ENCODE results near the gene ZNF689. TPM values are rescaled to one million over a fixed set of nuclear protein-coding genes. Genes with fewer than 3 reads are reported as not detected.

ZNF689 gene
- total and polyA plus RNA-seq, 12 donors, result 2.9 to 12.9 (median 9.1) TPM

DNA sequence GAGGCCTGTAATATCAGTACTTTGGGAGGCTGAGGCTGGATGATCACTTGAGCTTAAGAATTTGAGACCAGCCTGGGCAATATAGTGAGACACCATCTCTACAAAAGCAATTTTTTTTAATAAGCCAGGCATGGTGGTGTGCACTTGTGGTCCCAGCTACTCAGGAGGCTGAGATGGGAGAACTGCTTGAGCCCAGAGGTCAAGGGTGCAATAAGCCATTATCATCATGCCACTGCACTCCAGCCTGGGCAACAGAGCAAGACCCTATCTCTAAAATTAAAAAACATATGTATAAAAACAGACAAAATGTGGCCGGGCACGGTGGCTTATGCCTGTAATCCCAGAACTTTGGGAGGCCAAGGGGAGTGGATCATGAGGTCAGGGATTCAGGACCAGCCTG lies 21.5 kb downstream of the ZNF689 start:
- WGBS, 4 donors, result 89 to 97% (median 95%) methylated on average over 2 of the region's 2 CpGs
- H3K4me3 ChIP-seq, result no peak overlapping the region
- no peak overlapping the region for H3K27ac ChIP-seq
- TF ChIP-seq POLR2A (IDR thresholded peaks at IDR 0.05), result no peak
- TF ChIP-seq CTCF (IDR thresholded peaks at IDR 0.05), result no peak
- H3K36me3 ChIP-seq (replicated peaks in 1 of 2), result no peaks in the 10 kb centered on the region
- no peaks in the 10 kb centered on the region for H3K27me3 ChIP-seq
- DNase-seq, result no peak
- intact Hi-C loops (cut with DNase I), result no loop called here
- H3K9me3 ChIP-seq (replicated peaks in 1 of 3), result no peaks in the 10 kb centered on the region
- H3K4me1 ChIP-seq (replicated peaks in 1 of 2), result peaks cover 10 to 13% of the 10 kb centered on the region in 2 donors

DNA sequence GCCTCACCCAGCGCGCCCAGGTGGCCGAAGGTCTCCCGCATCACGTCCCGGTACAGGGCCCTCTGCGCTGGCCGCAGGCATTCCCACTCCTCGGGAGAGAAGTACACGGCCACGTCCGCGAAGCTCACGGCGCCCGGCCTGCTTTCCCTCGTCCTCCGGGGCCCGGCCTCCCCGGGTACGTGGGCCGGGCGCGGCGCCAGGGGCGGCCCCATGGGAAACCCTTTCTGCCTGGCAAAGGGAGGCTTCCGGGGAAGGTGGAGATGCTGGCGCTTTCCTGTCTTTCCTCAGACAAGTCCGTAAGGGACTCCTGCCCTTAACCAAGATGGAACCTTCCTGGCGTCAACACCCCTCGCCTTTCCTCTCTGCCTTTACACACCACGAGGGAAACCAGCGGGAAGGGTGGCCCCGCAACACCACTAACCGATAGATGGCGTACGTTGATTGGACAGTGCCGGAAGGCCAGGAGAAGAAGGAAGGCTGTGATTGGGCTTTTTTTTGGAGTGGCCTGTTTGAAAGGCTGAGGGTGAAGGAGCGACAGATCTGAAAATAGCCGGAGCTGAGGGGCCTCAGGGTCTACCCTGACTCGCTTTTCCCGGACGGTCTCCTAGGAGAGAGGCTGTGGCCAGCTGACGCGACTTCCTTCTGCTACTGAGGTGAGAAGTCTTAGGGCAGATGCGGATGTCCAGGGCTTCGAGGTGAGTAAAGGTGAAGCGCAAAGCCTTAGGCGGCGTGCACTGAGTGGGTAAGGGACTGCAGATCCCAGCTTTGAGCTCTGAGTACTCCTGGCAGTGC lies 24.6 kb downstream of the ZNF689 start, which contains the start of gene ZNF785:
Gene ZNF785 (minus strand): TSS at position 298 of the 792 bp plus-strand sequence. CDS start 86 bp downstream, at position 212.
- TF ChIP-seq POLR2A (IDR thresholded peaks at IDR 0.05), result peak in 1 of 2 donors; percentile 44
- TF ChIP-seq CTCF (IDR thresholded peaks at IDR 0.05), result peak in 3 of 6 experiments; percentile 1 to 19 (median 8)
- Histone ChIP-seq H3K27me3 (no peaks in the 10 kb centered on the region), H3K4me3 (peak within 1 kb of the TSS; percentile 51 to 80 (median 72)), H3K4me1 (replicated peaks in 1 of 2) (peaks cover 10 to 13% of the 10 kb centered on the region in 2 donors), H3K27ac (peak within 1 kb of the TSS; percentile 58 to 91 (median 84)), H3K9me3 (replicated peaks in 1 of 3) (no peaks in the 10 kb centered on the region), H3K36me3 (replicated peaks in 1 of 2) (peaks cover 0 to 20% of the 10 kb centered on the region in 2 donors)
- peak; percentile 96 to 99 (median 99) for DNase-seq
- intact Hi-C loops (cut with DNase I), result no loop called here
- WGBS, 4 donors, result 1 to 2% (median 2%) methylated on average over 13 to 50 of the region's 50 CpGs

DNA sequence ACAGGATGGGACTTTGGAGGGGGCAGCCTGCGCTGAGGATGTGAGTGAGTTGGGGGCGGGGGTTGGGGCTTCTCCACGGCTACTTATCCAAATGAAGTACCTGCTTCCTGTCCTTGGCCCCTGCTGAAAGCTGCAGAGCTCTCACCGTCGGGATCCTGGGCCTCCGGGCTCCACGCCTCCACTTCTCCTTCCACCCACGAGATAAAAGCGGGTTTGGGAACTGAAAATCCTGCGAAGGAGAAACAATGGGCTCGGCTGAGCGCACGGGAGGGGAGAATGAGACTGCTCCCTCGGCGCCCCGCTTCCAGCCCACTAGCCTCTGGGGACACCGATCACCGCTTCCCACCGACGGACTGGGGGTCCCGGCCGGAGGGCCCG lies 25.2 kb downstream of the ZNF689 start:
- TF ChIP-seq CTCF (IDR thresholded peaks at IDR 0.05) (no peak), POLR2A (IDR thresholded peaks at IDR 0.05) (no peak)
- WGBS, 4 donors, result 0 to 5% (median 3%) methylated on average over 7 to 23 of the region's 23 CpGs
- Histone ChIP-seq H3K36me3 (replicated peaks in 1 of 2) (peaks cover 0 to 20% of the 10 kb centered on the region in 2 donors), H3K27me3 (no peaks in the 10 kb centered on the region), H3K27ac (peak overlapping the region; percentile 58 to 91 (median 84)), H3K9me3 (replicated peaks in 1 of 3) (no peaks in the 10 kb centered on the region), H3K4me1 (replicated peaks in 1 of 2) (peaks cover 10 to 13% of the 10 kb centered on the region in 2 donors), H3K4me3 (peak overlapping the region; percentile 35 to 80 (median 72))
- DNase-seq, result no peak
- intact Hi-C loops (cut with DNase I), result no loop called here

- H3K27ac ChIP-seq, result no peak overlapping the region
- DNase-seq, result no peak
- no peak overlapping the region for H3K4me3 ChIP-seq
- H3K4me1 ChIP-seq (replicated peaks in 1 of 2), result peaks cover 10 to 13% of the 10 kb centered on the region in 2 donors
- no peaks in the 10 kb centered on the region for H3K9me3 ChIP-seq (replicated peaks in 1 of 3)
- 96 to 98% (median 96%) methylated on average over 31 to 48 of the region's 48 CpGs for WGBS, 4 donors
- H3K36me3 ChIP-seq (replicated peaks in 1 of 2), result peaks cover 0 to 29% of the 10 kb centered on the region in 2 donors
- TF ChIP-seq CTCF (IDR thresholded peaks at IDR 0.05) (no peak), POLR2A (IDR thresholded peaks at IDR 0.05) (no peak)
- intact Hi-C loops (cut with DNase I), result no loop called here
- no peaks in the 10 kb centered on the region for H3K27me3 ChIP-seq
These were observed 27.4 kb downstream of the ZNF689 start for GRCh38 chr16:30582611-30583340.

Data from adrenal gland (tissue), 12 donors.